Stimulated activated CD8-positive, alpha-beta memory T cell treated with anti-CD3 and anti-CD28 coated beads, Interleukin-7, amount 100 ng/mL, for 48 hours (primary cell): ENCODE data around the gene CCL4L2.
"Not testable (repeated sequence)": the region's sequence is repeated elsewhere in the genome, so short reads cannot be mapped to it uniquely, and the experiment has no call there.

Source experiments
- DNase-seq, 2 donors: peaks; one replicate each; pipeline ENCODE4 v3.0.0-alpha.2; 2020; ENCODE audit warnings: low read depth in 1 of 2; ENCODE audit errors: extremely low read depth in 1 of 2

Gene CCL4L2

DNA sequence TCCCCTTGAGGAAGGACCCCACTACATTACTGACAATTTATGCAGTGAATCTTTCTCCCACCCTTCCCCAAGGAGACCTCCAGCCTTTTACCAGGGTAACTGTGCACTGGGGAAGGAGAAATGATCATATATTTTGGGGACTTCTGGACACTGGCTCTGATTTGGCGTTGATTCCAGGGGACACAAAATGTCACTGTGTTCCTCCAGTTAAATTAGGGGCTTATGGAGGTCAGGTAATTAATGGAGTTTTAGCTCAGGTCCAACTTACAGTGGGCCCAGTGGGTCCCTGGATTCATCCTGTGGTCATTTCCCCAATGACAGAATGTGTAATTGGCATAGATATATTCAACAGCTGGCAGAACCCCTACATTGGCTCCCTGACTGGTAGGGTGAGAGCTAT, 8.7 kb downstream of the CCL4L2 start:
- not testable (repeated sequence) for DNase-seq

DNA sequence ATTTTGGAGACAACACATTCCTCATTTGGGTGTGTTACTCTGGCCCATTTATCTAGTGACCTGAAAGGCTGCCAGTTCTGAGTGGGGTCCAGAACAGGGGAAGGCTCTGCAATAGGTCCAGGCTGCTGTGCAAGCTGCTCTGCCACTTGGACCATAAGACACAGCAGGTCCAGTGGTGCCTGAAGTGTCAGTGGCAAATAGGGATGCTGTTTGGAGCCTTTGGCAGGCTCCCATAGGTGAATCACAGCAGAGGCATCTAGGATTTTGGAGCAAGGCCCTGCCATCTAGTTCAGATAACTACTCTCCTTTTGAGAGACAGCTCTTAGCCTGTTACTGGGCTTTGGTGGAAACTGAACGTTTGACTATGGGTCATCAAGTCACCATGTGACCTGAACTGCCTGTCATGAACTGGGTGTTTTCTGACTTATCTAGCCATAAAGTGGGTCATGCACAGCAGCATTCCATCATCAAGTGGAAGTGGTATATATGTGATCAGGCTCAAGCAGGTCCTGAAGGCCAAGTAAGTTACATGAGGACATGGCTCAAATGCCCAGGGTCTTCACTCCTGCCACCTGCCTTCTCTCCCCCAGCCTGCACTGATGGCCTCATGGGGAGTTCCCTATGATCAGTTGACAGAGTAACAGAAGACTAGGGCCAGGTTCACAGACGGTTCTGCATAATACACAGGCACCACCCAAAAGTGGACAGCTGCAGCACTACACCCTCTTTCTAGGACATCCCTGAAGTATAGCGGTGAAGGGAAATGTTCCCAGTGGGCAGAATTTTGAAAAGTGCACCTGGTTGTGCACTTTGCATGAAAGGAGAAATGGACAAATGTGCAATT, 10.1 kb downstream of the CCL4L2 start:
- DNase-seq = not testable (repeated sequence)

DNA sequence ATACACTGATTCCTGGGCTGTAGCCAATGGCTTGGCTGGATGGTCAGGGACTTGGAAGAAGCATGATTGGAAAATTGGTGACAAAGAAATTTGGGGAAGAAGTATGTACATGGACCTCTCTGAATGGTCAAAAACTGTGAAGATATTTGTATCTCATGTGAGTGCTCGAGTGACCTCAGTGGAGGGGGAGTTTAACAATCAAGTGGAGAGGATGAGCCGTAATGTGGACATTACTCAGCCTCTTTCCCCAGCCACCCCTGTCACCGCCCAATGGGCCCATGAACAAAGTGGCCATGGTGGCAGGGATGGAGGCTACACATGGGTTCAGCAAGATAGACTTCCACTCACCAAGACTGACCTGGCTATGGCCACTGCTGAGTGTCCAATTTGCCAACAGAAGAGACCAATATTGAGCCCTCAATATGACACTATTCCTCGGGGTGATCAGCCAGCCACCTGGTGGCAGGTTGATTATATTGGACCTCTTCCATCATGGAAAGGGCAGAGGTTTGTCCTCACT, 10.8 kb downstream of the CCL4L2 start:
- not testable (repeated sequence) for DNase-seq

DNA sequence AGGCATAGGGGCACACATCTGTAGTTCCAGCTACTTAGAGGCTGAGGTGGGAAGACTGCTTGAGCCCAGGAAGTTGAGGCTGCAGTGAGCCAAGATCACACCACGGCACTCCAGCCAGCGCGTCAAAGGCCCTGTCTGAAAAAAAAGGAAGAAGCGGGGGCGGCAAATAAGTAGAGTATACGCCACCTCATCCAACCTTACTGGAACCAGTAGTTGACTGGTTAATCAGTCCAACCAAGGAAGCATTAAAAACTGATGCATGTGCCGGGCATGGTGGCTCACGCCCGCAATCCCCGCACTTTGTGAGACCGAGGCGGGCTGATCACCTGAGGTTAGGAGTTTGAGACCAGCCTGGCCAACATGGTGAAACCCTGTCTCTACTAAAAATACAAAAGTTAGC, 12.1 kb downstream of the CCL4L2 start:
- DNase-seq = not testable (repeated sequence)

DNA sequence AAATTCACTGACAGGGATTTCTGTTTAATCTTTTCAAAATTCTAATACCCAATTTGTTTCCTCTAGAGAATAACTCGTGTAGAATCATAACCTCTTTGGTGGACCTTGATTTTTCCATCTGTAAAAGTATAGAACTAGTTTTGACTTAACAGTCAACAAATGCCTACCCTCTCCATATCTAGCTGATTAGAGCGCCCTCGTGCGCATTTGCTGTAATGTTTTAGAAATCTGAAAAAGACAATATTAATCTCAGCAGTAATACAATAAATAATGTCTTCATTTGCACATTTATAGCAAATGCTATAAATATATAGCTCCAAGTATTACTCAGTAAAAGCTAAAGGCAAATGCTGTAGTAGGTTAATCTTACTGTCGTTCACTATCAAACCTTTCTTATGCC, 18.8 kb downstream of the CCL4L2 start:
- DNase-seq = not testable (repeated sequence)

DNA sequence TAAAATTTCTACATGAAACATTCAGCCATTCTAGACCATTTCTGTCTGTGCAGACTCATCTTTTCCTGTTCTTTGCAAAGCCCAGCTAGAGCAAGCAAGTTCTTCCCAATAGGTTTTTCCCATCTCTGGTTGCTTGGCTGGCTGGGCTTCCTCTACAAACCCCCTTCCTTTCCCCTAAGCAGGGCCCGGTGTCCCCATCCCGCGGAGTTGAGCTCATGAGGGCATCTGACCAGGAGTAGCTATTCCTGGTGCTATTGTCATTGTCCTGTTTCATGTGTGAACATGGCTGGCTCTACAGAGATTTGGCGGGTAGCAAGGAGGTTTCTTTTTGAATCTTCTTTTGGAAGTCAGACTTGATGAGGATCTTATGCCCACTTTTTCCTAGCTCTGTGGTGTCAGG, 31.2 kb downstream of the CCL4L2 start:
- not testable (repeated sequence) for DNase-seq
